DOHH2 (cell line): ENCODE results near the gene SEC24A.

Experiments
- CTCF ChIP-seq: fragments of 200-600 bp; sonication (generic); IDR thresholded peaks from one replicate; pipeline ENCODE4 v1.5.1; 2014; ENCODE audit warnings: antibody characterized with exemption, mild to moderate bottlenecking, low read depth, low read length; ENCODE audit not compliant: poor library complexity, severe bottlenecking
- EZH2phosphoT487 ChIP-seq: fragments of 200-600 bp; sonication (generic); IDR thresholded peaks from 2 replicates; pipeline ENCODE4 v1.6.1; 2017; ENCODE audit warnings: borderline replicate concordance, mild to moderate bottlenecking, antibody characterized with exemption, low read length, moderate library complexity, mixed read lengths

- TF ChIP-seq CTCF (no peak), EZH2phosphoT487 (no peak)
Measured at GRCh38 chr5:134606726-134607125, 41.9 kb upstream of the SEC24A start.
